Naive thymus-derived CD4-positive, alpha-beta T cell (primary cell): ENCODE data around the gene ZNF697. TPM values are rescaled to one million over a fixed set of nuclear protein-coding genes. Genes with fewer than 3 reads are reported as not detected.

Source experiments
- ATAC-seq: fragments of 150-1000 bp; cut with Tn5 transposase; 2 replicates; pipeline ENCODE4 v1.10.0; 2021; ENCODE audit warnings: mild to moderate bottlenecking, moderate library complexity
- CTCF ChIA-PET: fragments of 350-600 bp; sonication (Branson Sonifier 250); formaldehyde crosslinking; loops from one replicate; lab custom pipeline; 2021; ENCODE audit warnings: antibody characterized with exemption; lab: Charles Lee
- POLR2A ChIA-PET: fragments of 350-600 bp; sonication (Branson Sonifier 250); formaldehyde crosslinking; loops from one replicate; lab custom pipeline; 2021; ENCODE audit warnings: antibody characterized with exemption, inconsistent platforms; lab: Charles Lee
- DNase-seq, 9 donors: peaks; one replicate each; pipeline versions ENCODE4 v3.0.0 to v3.0.0-alpha.2; 2020 to 2022; ENCODE audit warnings: mixed read lengths in 1 of 9
- H3K27ac ChIP-seq: one replicate; pipeline ENCODE4 v1.7.0; 2013; ENCODE audit warnings: mild to moderate bottlenecking, low read depth, low read length, moderate library complexity
- H3K27me3 ChIP-seq, 2 donors: one replicate each; pipeline ENCODE4 v1.7.0; 2013; ENCODE audit warnings: low read length in 2 of 2, mild to moderate bottlenecking in 2 of 2, moderate library complexity in 2 of 2; ENCODE audit not compliant: control insufficient read depth in 2 of 2, insufficient read depth in 2 of 2
- H3K36me3 ChIP-seq, 3 experiments: 1 replicate in 2 of 3; 2 replicates in 1 of 3; pipeline ENCODE4 v1.7.0; 2013; ENCODE audit warnings: low read length in 3 of 3, mild to moderate bottlenecking in 3 of 3, moderate library complexity in 1 of 3; ENCODE audit not compliant: insufficient read depth in 3 of 3, control insufficient read depth in 2 of 3
- H3K4me1 ChIP-seq, 2 donors: one replicate each; pipeline ENCODE4 v1.7.0; 2013; ENCODE audit warnings: low read length in 2 of 2, mild to moderate bottlenecking in 2 of 2, moderate library complexity in 1 of 2; ENCODE audit not compliant: control insufficient read depth in 2 of 2, insufficient read depth in 2 of 2
- H3K4me3 ChIP-seq: 2 replicates; pipeline ENCODE4 v1.7.0; 2013; ENCODE audit warnings: mild to moderate bottlenecking, low read length
- H3K9me3 ChIP-seq, 3 experiments: 1 replicate in 2 of 3; 2 replicates in 1 of 3; pipeline ENCODE4 v1.7.0; 2013; ENCODE audit warnings: low read length in 3 of 3; ENCODE audit not compliant: control insufficient read depth in 2 of 3
- H3K27ac Mint-ChIP-seq, 9 donors: one replicate each; pipeline ENCODE4 v1.8.0; 2020 to 2022; ENCODE audit warnings: mixed read lengths in 9 of 9, mild to moderate bottlenecking in 8 of 9, moderate library complexity in 5 of 9, inconsistent platforms in 2 of 9
- H3K27me3 Mint-ChIP-seq, 5 donors: one replicate each; pipeline ENCODE4 v1.8.0; 2021 to 2022; ENCODE audit warnings: mixed read lengths in 5 of 5, mild to moderate bottlenecking in 1 of 5
- H3K36me3 Mint-ChIP-seq, 5 donors: one replicate each; pipeline ENCODE4 v1.8.0; 2020 to 2022; ENCODE audit warnings: mixed read lengths in 5 of 5, mild to moderate bottlenecking in 3 of 5, inconsistent platforms in 1 of 5
- H3K4me1 Mint-ChIP-seq, 7 donors: one replicate each; pipeline ENCODE4 v1.8.0; 2020 to 2022; ENCODE audit warnings: mixed read lengths in 7 of 7, mild to moderate bottlenecking in 3 of 7, inconsistent platforms in 1 of 7
- H3K4me3 Mint-ChIP-seq, 10 donors: one replicate each; pipeline ENCODE4 v1.8.0; 2020 to 2022; ENCODE audit warnings: mild to moderate bottlenecking in 10 of 10, mixed read lengths in 10 of 10, moderate library complexity in 6 of 10, inconsistent platforms in 2 of 10
- H3K9me3 Mint-ChIP-seq, 11 donors: one replicate each; pipeline ENCODE4 v1.8.0; 2020 to 2022; ENCODE audit warnings: mixed read lengths in 11 of 11, mild to moderate bottlenecking in 4 of 11, inconsistent platforms in 1 of 11, moderate library complexity in 1 of 11
- intact Hi-C, 2 donors: fragments of 100-400 bp; cut with micrococcal nuclease; formaldehyde crosslinking; loops; one replicate each; pipeline ENCODE4 v1.15.1; 2023
- polyA plus RNA-seq, 2 donors: library from polyadenylated mRNA; unstranded; fragments of 300-500 nt; fragmentation: Illumina TruSeq; gene quantifications; one replicate each; pipeline ENCODE4 v1.2.3, GENCODE V29; 2021
- total RNA-seq, 6 experiments: library from RNA in 5 of 6; stranded (reverse) in 5 of 6; gene quantifications; 1 replicate in 5 of 6; 2 replicates in 1 of 6; pipeline ENCODE4 v1.2.3 and lab custom pipeline; 2021 to 2026

ZNF697 gene
- total and polyA plus RNA-seq, 7 experiments from 2014 or later = 0.08 to 2.1 (median 0.24) TPM; not detected in 2

- POLR2A ChIA-PET = interaction anchor here (0.6 kb wide), 1 partner anchor 37 kb away, joined by 4 read pairs; no protein-coding TSS in a partner anchor
- Histone ChIP-seq H3K27me3 (peaks cover 0 to 3% of the 10 kb centered on the region in 2 donors), H3K4me1 (no peaks in the 10 kb centered on the region), H3K4me3 (no peak overlapping the region), H3K9me3 (no peaks in the 10 kb centered on the region), H3K36me3 (no peaks in the 10 kb centered on the region), H3K27ac (no peak overlapping the region)
- no peak overlapping the region for H3K27ac Mint-ChIP-seq
- ATAC-seq (peak; percentile 22), DNase-seq (no peak)
- peaks cover 36 to 67% (median 64%) of the 10 kb centered on the region in 5 donors for H3K27me3 Mint-ChIP-seq
- CTCF ChIA-PET = no interaction called here
- intact Hi-C loops = no loop called here
- peaks cover 0 to 1% (median 0%) of the 10 kb centered on the region in 11 donors for H3K9me3 Mint-ChIP-seq
- H3K4me3 Mint-ChIP-seq = no peak overlapping the region
- H3K4me1 Mint-ChIP-seq = peaks cover 0 to 4% (median 0%) of the 10 kb centered on the region in 7 donors
- no peaks in the 10 kb centered on the region for H3K36me3 Mint-ChIP-seq
Measured at GRCh38 chr1:119631433-119632102, 16.5 kb downstream of the ZNF697 start.

- Histone ChIP-seq H3K9me3 (no peaks in the 10 kb centered on the region), H3K27me3 (peaks cover 0 to 3% of the 10 kb centered on the region in 2 donors)
- no peaks in the 10 kb centered on the region for H3K36me3 Mint-ChIP-seq
Measured at GRCh38 chr1:119631086-119631432, 17.0 kb downstream of the ZNF697 start.

GRCh38 chr1:119626841-119627240 is 21.2 kb downstream of the ZNF697 start:
- CTCF ChIA-PET = no interaction called here
- no peak for DNase-seq
- H3K36me3 ChIP-seq = no peaks in the 10 kb centered on the region

More at GRCh38 chr1:119631086-119631432, 17.0 kb downstream of the ZNF697 start:
- H3K36me3 ChIP-seq = no peaks in the 10 kb centered on the region
- ChIA-PET CTCF (no interaction called here), POLR2A (no interaction called here)
- H3K4me1 ChIP-seq = no peaks in the 10 kb centered on the region
- Mint-ChIP-seq H3K9me3 (peaks cover 0 to 1% (median 0%) of the 10 kb centered on the region in 11 donors), H3K4me1 (peaks cover 0 to 4% (median 0%) of the 10 kb centered on the region in 7 donors), H3K27me3 (peaks cover 36 to 71% (median 64%) of the 10 kb centered on the region in 5 donors), H3K27ac (no peak overlapping the region), H3K4me3 (no peak overlapping the region)
- no peak for DNase-seq
- intact Hi-C loops = no loop called here
- no peak overlapping the region for H3K27ac ChIP-seq
- no peak overlapping the region for H3K4me3 ChIP-seq
- no peak for ATAC-seq

DNA sequence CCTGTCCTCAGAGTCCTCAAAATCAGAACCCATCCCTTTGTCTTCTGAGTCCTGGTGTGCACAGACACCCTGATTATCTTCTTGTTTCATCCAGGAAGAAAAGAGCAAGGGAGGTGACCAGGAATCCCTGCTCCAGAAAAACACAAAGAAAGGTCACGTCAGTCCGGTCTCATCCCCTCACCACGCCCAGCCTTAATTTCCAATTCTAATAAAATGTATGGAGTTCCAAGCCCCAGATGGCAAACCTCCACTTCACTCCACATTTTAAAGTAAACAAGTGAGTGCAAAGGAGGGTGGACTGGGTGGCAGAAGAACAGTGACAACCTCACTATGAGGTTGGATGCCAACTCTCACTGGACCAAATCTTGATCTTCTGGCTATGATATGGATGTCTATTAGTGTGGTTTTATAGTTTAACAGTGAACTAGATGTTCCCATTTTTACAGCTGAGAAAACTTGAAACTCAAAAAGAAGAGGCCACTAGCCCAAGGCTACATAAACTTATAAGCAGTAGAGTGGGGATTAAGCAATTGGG is 22.0 kb downstream of the ZNF697 start:
- POLR2A ChIA-PET = no interaction called here
- CTCF ChIA-PET = no interaction called here

More at GRCh38 chr1:119626841-119627240, 21.2 kb downstream of the ZNF697 start:
- Mint-ChIP-seq H3K4me1 (peaks cover 0 to 4% (median 0%) of the 10 kb centered on the region in 7 donors), H3K27me3 (peaks cover 20 to 37% (median 32%) of the 10 kb centered on the region in 5 donors), H3K36me3 (no peaks in the 10 kb centered on the region), H3K27ac (no peak overlapping the region), H3K9me3 (peaks cover 0 to 4% (median 2%) of the 10 kb centered on the region in 11 donors), H3K4me3 (no peak overlapping the region)
- H3K27ac ChIP-seq = no peak overlapping the region
- peaks cover 0 to 3% of the 10 kb centered on the region in 2 donors for H3K27me3 ChIP-seq
- intact Hi-C loops = no loop called here
- POLR2A ChIA-PET = no interaction called here
- no peak overlapping the region for H3K4me3 ChIP-seq
- ATAC-seq = no peak
- H3K9me3 ChIP-seq = no peaks in the 10 kb centered on the region
- no peaks in the 10 kb centered on the region for H3K4me1 ChIP-seq

GRCh38 chr1:119623678-119624077 is 24.4 kb downstream of the ZNF697 start:
- ChIA-PET CTCF (no interaction called here), POLR2A (no interaction called here)
- Histone ChIP-seq H3K36me3 (no peaks in the 10 kb centered on the region), H3K4me1 (no peaks in the 10 kb centered on the region), H3K4me3 (no peak overlapping the region), H3K27me3 (no peaks in the 10 kb centered on the region), H3K27ac (no peak overlapping the region), H3K9me3 (no peaks in the 10 kb centered on the region)
- H3K27me3 Mint-ChIP-seq = peaks cover 0 to 14% (median 10%) of the 10 kb centered on the region in 5 donors
- DNase-seq (no peak), ATAC-seq (no peak)
- intact Hi-C loops = no loop called here
- no peak overlapping the region for H3K27ac Mint-ChIP-seq
- no peaks in the 10 kb centered on the region for H3K4me1 Mint-ChIP-seq
- peaks cover 0 to 4% (median 2%) of the 10 kb centered on the region in 11 donors for H3K9me3 Mint-ChIP-seq
- no peaks in the 10 kb centered on the region for H3K36me3 Mint-ChIP-seq
- H3K4me3 Mint-ChIP-seq = no peak overlapping the region

More for the DNA sequence above, 22.0 kb downstream of the ZNF697 start:
- peaks cover 0 to 2% of the 10 kb centered on the region in 2 donors for H3K27me3 ChIP-seq
- Mint-ChIP-seq H3K9me3 (peaks cover 0 to 4% (median 2%) of the 10 kb centered on the region in 11 donors), H3K4me3 (no peak overlapping the region), H3K27ac (no peak overlapping the region), H3K4me1 (no peaks in the 10 kb centered on the region), H3K27me3 (peaks cover 17 to 34% (median 29%) of the 10 kb centered on the region in 5 donors), H3K36me3 (no peaks in the 10 kb centered on the region)
- no peaks in the 10 kb centered on the region for H3K4me1 ChIP-seq
- H3K4me3 ChIP-seq = no peak overlapping the region
- intact Hi-C loops = no loop called here
- H3K27ac ChIP-seq = no peak overlapping the region
- no peak for ATAC-seq
- no peaks in the 10 kb centered on the region for H3K9me3 ChIP-seq
- H3K36me3 ChIP-seq = no peaks in the 10 kb centered on the region
- DNase-seq = no peak

DNA sequence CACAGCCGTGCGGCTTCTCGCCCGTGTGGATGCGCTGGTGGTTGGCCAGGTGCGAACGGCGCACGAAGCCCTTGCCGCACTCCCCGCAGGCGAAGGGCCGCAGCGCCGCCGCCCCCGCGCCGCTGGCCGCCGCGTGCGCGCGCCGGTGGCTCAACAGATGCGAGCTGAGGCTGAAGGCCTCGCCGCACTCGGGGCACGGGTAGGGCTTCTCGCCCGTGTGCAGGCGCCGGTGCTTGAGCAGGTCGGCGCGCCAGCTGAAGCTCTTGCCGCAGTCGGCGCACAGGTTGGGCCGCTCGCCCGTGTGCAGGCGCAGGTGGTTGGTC is 24.9 kb downstream of the ZNF697 start:
- Histone ChIP-seq H3K36me3 (no peaks in the 10 kb centered on the region), H3K4me1 (no peaks in the 10 kb centered on the region), H3K27ac (no peak overlapping the region), H3K27me3 (no peaks in the 10 kb centered on the region), H3K9me3 (no peaks in the 10 kb centered on the region), H3K4me3 (no peak overlapping the region)
- Mint-ChIP-seq H3K36me3 (no peaks in the 10 kb centered on the region), H3K27me3 (peaks cover 0 to 12% (median 4%) of the 10 kb centered on the region in 5 donors), H3K9me3 (peaks cover 0 to 4% (median 2%) of the 10 kb centered on the region in 11 donors), H3K4me1 (no peaks in the 10 kb centered on the region), H3K27ac (no peak overlapping the region), H3K4me3 (no peak overlapping the region)
- ATAC-seq (no peak), DNase-seq (no peak)
- intact Hi-C loops = no loop called here
- ChIA-PET POLR2A (no interaction called here), CTCF (no interaction called here)
